ENCODE results near the gene KRTAP17-1. TPM values are rescaled to one million over a fixed set of nuclear protein-coding genes. Genes with fewer than 3 reads are reported as not detected.

The KRTAP17-1 gene
- total and polyA plus RNA-seq, 2 of the 4 experiments (the other 2 are of a cell fraction) = not detected

- no peak overlapping the region for H3K14ac ChIP-seq (replicated peaks; ENCODE audit: low read depth, low read length)
- H3K4me1 ChIP-seq (ENCODE audit: control insufficient read depth, insufficient read depth, low read length) = peaks cover 6% of the 10 kb centered on the region
- peaks cover 3% of the 10 kb centered on the region; the same call in 1 of the 2 replicates for H3K9me1 ChIP-seq (ENCODE audit: insufficient read depth, low read length)
- no peak overlapping the region for H2BK20ac ChIP-seq (ENCODE audit: low read depth, low read length)
- H4K5ac ChIP-seq (ENCODE audit: low read depth, low read length) = no peak overlapping the region
- ChIA-PET CTCF (interaction anchor here (0.6 kb wide), 2 partner anchors 481 to 880 kb away, joined by 3 to 5 read pairs; no protein-coding TSS in a partner anchor), POLR2A (ENCODE audit: unreplicated experiment) (no interaction called here)
- intact Hi-C loops (cut with micrococcal nuclease) = no loop called here
- H3K79me1 ChIP-seq (ENCODE audit: low read depth in 1 of 2, low read length in 2 of 2) = no peaks in the 10 kb centered on the region
- no TSS peak for BruUV-seq (replicated peaks)
- H3K9ac ChIP-seq (ENCODE audit: low read depth, low read length) = no peak overlapping the region
- no peak overlapping the region for H3K56ac ChIP-seq (ENCODE audit: extremely low read depth, insufficient read depth, low read length)
- H4K8ac ChIP-seq (ENCODE audit: low read depth in 2 of 2, low read length in 2 of 2) = no peak overlapping the region
- H2AK9ac ChIP-seq (replicated peaks; ENCODE audit: low read depth, low read length, poor library complexity) = no peak overlapping the region
- H3K4me3 ChIP-seq (ENCODE audit: insufficient read depth, low read depth, low read length) = no peak overlapping the region
- H3K9me3 ChIP-seq (ENCODE audit: control insufficient read depth, insufficient read depth, low read length) = peaks cover 7% of the 10 kb centered on the region
- no peaks in the 10 kb centered on the region for H3K27me3 ChIP-seq (ENCODE audit: control insufficient read depth, insufficient read depth, low read length)
- H3K18ac ChIP-seq (ENCODE audit: low read depth, low read length) = no peak overlapping the region
- no peak overlapping the region for H2AFZ ChIP-seq (replicated peaks; ENCODE audit: low read length, poor library complexity)
- no peak overlapping the region for H3K27ac ChIP-seq (ENCODE audit: insufficient read depth, low read length)
- dilution Hi-C loops (cut with HindIII; ENCODE audit: low sequenced_read_pairs, unreplicated experiment) = no loop called here
- no peaks in the 10 kb centered on the region for H3K36me3 ChIP-seq (ENCODE audit: control insufficient read depth, insufficient read depth, low read length)
- H3K4ac ChIP-seq (ENCODE audit: low read depth, low read length) = no peak overlapping the region
- 33% methylated on average over 2 of the region's 3 CpGs; no CpG with 5 or more reads in 1 of the 2 experiments for WGBS, 2 experiments (ENCODE audit: extremely low coverage in 2 of 2, insufficient read length in 1 of 2)
- TF ChIP-seq, protein P1, sequence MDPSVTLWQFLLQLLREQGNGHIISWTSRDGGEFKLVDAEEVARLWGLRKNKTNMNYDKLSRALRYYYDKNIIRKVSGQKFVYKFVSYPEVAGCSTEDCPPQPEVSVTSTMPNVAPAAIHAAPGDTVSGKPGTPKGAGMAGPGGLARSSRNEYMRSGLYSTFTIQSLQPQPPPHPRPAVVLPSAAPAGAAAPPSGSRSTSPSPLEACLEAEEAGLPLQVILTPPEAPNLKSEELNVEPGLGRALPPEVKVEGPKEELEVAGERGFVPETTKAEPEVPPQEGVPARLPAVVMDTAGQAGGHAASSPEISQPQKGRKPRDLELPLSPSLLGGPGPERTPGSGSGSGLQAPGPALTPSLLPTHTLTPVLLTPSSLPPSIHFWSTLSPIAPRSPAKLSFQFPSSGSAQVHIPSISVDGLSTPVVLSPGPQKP (IDR thresholded peaks at IDR 0.05; ENCODE audit: borderline replicate concordance, low read depth, low read length) = no peak
- TF ChIP-seq MXI1 (IDR thresholded peaks at IDR 0.05; ENCODE audit: borderline replicate concordance, low read depth, low read length) = no peak
- TF ChIP-seq RFX5 (IDR thresholded peaks at IDR 0.05; ENCODE audit: low read depth, low read length) = no peak
- no peak for TF ChIP-seq BHLHE40 (IDR thresholded peaks at IDR 0.05; ENCODE audit: low read depth, low read length)
- TF ChIP-seq CHD1 (IDR thresholded peaks at IDR 0.05; ENCODE audit: low read depth, low read length) = no peak
- no peak for TF ChIP-seq POLR2A (IDR thresholded peaks at IDR 0.05; ENCODE audit: low read depth, low read length)
- no peak for TF ChIP-seq NFE2L2 (IDR thresholded peaks at IDR 0.05; ENCODE audit: low read depth, low read length)
- no peak for TF ChIP-seq CEBPB (IDR thresholded peaks at IDR 0.05; ENCODE audit: low read depth, low read length)
- no peak for TF ChIP-seq CTCF (conservative IDR thresholded peaks at IDR 0.05; ENCODE audit: low read depth, low read length)
- TF ChIP-seq MAFK (IDR thresholded peaks at IDR 0.05; ENCODE audit: low read depth, low read length) = no peak
- no peak for TF ChIP-seq FOS (IDR thresholded peaks at IDR 0.05; ENCODE audit: low read depth, low read length)
- no peak for TF ChIP-seq SMC3 (IDR thresholded peaks at IDR 0.05; ENCODE audit: low read depth, low read length)
- no peak for TF ChIP-seq MAZ (IDR thresholded peaks at IDR 0.05; ENCODE audit: borderline replicate concordance, low read depth, low read length)
- TF ChIP-seq RAD21 (IDR thresholded peaks at IDR 0.05; ENCODE audit: low read length) = no peak
- TF ChIP-seq, protein P2, sequence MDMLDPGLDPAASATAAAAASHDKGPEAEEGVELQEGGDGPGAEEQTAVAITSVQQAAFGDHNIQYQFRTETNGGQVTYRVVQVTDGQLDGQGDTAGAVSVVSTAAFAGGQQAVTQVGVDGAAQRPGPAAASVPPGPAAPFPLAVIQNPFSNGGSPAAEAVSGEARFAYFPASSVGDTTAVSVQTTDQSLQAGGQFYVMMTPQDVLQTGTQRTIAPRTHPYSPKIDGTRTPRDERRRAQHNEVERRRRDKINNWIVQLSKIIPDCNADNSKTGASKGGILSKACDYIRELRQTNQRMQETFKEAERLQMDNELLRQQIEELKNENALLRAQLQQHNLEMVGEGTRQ (IDR thresholded peaks at IDR 0.05; ENCODE audit: low read depth, low read length) = no peak
- no peak for TF ChIP-seq RCOR1 (IDR thresholded peaks at IDR 0.05; ENCODE audit: insufficient replicate concordance, low read length)
- H2BK120ac ChIP-seq (ENCODE audit: low read depth, low read length) = no peak overlapping the region
- DNase-seq (no peak), ATAC-seq (ENCODE audit: low read depth) (no peak)
- H2BK5ac ChIP-seq (ENCODE audit: low read depth, low read length, poor library complexity, severe bottlenecking) = no peak overlapping the region
- no peak overlapping the region for H2AK5ac ChIP-seq (ENCODE audit: low read depth, low read length)
- H2BK15ac ChIP-seq (ENCODE audit: low read depth, low read length) = no peak overlapping the region
- no peak overlapping the region for H3K23ac ChIP-seq (ENCODE audit: low read depth, low read length)
- H4K20me1 ChIP-seq (ENCODE audit: insufficient read depth, low read length) = no peaks in the 10 kb centered on the region
- in situ Hi-C loops (cut with MboI; ENCODE audit: low sequenced_read_pairs) = no loop called here
- H3K4me2 ChIP-seq (ENCODE audit: low read depth, low read length) = no peak overlapping the region
- H4K91ac ChIP-seq (ENCODE audit: insufficient read depth, low read depth, low read length) = no peak overlapping the region
Measured at GRCh38 chr17:41343029-41343428, 27.5 kb upstream of the KRTAP17-1 start.
